GM12872 (cell line): ENCODE data around the gene PPP1CB.

Experiments used
- TF ChIP-seq, protein P1 (sequence below): IDR thresholded peaks from 3 replicates; pipeline ENCODE4 v1.5.1; 2011; ENCODE audit warnings: low read depth, mild to moderate bottlenecking, low read length, moderate library complexity; ENCODE audit not compliant: insufficient read depth

The PPP1CB gene

DNA sequence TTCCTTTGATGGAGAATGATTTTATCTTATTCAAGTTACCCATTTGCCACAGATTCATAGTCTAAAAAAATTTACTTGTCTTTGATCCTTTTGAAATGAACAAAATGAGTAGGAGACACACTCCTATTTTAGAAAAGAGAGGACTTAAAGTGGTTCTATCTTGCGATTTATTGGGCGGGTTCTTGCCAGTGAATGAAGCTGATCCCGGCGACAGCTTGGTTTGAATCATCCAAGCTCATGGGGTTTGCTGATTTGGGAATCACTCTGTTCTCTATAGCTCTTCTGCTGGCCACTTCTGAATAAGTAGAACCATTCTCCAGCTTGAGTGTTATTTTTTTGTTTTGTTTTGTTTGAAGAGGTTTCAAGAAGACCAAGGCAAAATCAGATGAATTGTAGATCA is 25.5 kb upstream of the PPP1CB start:
- TF ChIP-seq, protein P1, sequence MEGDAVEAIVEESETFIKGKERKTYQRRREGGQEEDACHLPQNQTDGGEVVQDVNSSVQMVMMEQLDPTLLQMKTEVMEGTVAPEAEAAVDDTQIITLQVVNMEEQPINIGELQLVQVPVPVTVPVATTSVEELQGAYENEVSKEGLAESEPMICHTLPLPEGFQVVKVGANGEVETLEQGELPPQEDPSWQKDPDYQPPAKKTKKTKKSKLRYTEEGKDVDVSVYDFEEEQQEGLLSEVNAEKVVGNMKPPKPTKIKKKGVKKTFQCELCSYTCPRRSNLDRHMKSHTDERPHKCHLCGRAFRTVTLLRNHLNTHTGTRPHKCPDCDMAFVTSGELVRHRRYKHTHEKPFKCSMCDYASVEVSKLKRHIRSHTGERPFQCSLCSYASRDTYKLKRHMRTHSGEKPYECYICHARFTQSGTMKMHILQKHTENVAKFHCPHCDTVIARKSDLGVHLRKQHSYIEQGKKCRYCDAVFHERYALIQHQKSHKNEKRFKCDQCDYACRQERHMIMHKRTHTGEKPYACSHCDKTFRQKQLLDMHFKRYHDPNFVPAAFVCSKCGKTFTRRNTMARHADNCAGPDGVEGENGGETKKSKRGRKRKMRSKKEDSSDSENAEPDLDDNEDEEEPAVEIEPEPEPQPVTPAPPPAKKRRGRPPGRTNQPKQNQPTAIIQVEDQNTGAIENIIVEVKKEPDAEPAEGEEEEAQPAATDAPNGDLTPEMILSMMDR, result no peak

DNA sequence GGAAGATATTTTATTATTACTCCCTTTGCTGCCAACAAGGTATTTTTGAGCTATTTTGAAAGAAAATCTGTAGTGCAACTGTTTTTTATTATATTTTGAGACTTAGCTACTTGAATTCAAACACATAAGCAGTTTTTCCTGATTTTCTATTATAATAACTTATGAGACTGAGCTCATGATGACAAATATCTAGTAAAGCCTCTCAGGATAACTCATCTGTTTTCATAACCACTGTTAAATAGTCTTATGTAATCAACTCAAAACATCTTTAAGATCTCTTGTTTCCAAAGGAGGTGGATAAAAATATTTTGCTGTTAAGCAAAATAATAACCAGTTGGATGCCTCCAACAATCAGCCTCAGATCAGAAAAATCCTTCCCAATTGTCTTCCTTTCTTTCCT is 21.9 kb upstream of the PPP1CB start:
- TF ChIP-seq, protein P1, result no peak

DNA sequence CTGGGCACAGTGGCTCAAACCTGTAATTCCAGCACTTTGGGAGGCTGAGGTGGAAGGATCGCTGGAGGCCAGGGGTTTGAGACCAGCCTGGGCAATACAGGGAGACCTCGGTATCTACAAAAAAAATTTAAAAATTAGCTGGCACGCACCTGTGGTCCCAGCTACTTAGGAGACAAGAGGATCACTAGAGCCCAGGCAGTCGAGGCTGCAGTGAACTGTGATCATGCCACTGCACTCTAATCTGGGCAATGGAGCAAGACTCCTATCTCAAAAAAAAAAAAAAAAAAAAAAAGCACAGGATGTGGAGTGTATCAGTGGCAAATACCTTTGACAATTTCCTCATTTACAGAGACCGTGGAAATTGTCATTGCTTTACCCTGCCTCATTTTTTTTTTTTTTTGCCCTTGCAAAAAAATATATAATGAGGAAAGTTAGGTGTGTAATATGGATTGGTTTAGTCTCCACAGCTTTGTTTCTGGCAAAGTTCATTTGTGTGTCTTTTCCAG is 20.9 kb upstream of the PPP1CB start:
- TF ChIP-seq, protein P1, result no peak

DNA sequence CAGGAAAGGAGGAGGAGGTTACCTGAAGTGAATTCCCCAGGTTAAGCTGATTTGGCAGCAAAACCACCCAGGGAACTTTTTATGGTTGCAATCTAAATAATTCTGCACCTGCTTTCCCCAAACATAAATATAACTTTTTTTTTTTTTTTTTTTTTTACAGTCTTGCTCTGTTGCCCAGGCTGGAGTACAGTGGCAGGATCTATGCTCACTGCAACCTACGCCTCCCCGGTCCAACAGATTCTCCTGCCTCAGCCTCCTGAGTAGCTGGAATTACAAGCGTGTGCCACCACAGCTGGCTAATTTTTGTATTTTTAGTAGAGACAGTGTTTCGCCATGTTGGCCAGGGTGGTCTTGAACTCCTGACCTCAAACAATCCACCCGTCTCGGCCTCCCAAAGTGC is 16.1 kb upstream of the PPP1CB start:
- TF ChIP-seq, protein P1, result no peak

DNA sequence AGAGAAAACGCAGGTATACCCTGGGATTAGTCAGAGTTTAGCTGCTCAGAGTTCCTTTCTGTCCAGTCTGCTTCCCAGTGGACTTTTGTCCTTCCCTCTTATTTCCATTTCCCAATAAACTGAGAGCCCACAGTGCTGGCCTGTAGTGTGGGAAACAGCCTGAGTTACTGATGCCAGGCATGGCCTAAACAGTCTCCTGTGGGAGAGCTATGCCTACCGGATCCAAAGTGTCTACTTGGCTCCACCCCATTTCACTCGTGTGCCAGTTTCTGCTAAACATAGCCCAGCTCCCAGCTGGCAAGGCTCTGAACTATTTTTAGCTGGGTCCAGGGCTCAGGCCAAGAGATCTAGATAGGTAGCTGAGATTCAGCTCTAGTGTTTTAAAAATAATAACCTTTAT is 15.6 kb upstream of the PPP1CB start:
- TF ChIP-seq, protein P1, result no peak

DNA sequence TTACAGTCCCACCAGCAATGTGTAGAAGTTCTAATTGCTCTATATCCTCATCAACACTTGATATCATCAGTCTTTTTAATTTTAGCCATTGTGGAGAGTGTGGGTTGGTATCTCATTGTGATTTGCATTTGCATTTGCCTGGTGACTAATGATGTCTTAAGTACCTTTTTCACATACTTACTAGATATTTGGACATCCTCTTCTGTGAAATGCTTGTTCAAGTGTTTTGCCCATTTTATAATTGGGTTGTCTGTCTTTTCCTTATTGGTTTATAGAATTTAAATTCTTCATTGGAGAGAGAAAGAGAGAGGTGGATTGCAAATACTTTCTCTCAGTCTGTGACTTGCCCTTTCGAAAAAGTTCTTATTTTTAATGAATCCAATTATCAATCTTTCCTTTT is 14.0 kb upstream of the PPP1CB start:
- TF ChIP-seq, protein P1, result no peak

DNA sequence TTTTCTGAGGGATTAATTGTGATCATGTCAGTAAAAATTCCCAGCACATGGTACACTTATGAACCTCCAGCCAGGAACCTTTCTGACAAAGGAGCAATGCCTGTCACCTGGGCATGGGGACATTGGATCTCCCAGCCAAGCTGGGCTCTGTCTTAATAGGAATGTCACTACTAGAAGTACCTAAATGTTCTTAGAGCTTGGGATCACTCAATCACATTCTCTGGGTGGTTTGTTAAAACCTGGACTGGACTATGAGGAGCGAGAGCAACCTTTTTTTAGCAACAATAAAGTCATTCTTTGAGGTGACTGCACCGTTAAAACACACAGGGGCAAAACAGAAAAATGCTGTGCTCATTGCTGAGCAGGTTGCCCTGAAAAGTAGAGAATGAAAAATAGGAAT is 6.4 kb upstream of the PPP1CB start:
- TF ChIP-seq, protein P1, result no peak

DNA sequence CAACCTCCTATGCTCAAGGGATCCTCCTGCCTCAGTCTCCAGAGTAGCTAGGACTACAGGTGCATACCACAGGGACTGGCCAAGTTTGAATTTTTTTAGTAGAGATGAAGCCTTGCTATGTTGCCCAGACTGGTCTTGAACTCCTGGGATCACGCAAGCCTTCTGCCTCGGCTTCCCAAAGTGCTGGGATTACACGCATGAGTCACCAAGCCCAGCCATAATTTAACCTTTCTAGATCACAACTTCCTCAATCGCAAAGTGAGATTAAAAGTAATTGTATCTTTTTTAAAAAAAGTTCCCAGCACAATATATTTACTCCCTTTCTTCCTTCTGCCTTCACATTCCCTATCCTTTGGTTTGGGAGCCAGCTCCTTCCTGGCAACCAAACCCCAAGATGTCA is 5.8 kb upstream of the PPP1CB start:
- TF ChIP-seq, protein P1, result no peak
